ENCODE data around the gene NFIX. TPM values are rescaled to one million over a fixed set of nuclear protein-coding genes. Genes with fewer than 3 reads are reported as not detected.

The NFIX gene
- polyA plus RNA-seq, 1 donor (not counting 4 experiments of a cell fraction or from before 2014, with no cell fraction given): 5.2 TPM

- H4K20me1 ChIP-seq (ENCODE audit: control insufficient read depth, extremely low read depth, insufficient read depth, low read length): no peaks in the 10 kb centered on the region
These were observed 50.5 kb downstream of the NFIX start for GRCh38 chr19:13045812-13046211.

DNA sequence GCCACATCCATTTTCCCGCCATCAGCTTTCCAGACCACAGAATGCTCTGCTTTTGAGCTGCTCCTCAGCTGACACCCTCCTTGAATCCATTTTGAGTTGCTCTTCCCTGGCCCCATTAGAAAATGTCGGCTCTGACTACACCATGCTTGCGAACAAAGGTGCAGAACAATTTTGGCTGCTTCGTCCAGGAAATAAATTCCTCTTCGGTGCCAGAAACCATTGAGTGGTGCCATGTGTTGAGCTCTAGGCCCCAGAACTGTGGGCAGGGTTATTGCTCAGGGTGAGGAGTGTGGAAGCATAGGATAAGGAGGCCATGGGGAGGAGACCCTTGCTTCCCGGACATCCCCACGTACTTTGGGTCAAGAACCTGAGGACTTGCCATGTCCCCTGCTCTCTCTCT is 52.1 kb downstream of the NFIX start:
- dilution Hi-C loops (cut with MboI; ENCODE audit: extremely low pct_ligation_motif_present, low sequenced_read_pairs): no loop called here
- H4K20me1 ChIP-seq (ENCODE audit: control insufficient read depth, extremely low read depth, insufficient read depth, low read length): peaks cover 4% of the 10 kb centered on the region

More at GRCh38 chr19:13045812-13046211, 50.5 kb downstream of the NFIX start:
- H3K9ac ChIP-seq (ENCODE audit: control insufficient read depth, extremely low read depth, insufficient read depth, low read length): no peak overlapping the region
- H3K4me1 ChIP-seq (ENCODE audit: control insufficient read depth, extremely low read depth, insufficient read depth, low read length): peaks cover 26% of the 10 kb centered on the region
- DNase-seq (ENCODE audit: low read depth, low spot score) (no peak), FAIRE-seq (no peak)
- no peak overlapping the region for H3K4me2 ChIP-seq (ENCODE audit: control insufficient read depth, extremely low read depth, insufficient read depth, low read depth, low read length)
- no peak overlapping the region for H3K27ac ChIP-seq (ENCODE audit: control insufficient read depth, insufficient read depth, low read length)
- H3K4me3 ChIP-seq (ENCODE audit: control insufficient read depth in 2 of 3, extremely low read depth in 1 of 3, insufficient read depth in 2 of 3, low read depth in 1 of 3, low read length in 3 of 3): no peak overlapping the region
- no peak for TF ChIP-seq EZH2 (IDR thresholded peaks at IDR 0.05; ENCODE audit: low read length)
- no peak for TF ChIP-seq CTCF (optimal IDR thresholded peaks at IDR 0.05 in 1 of 3, IDR thresholded peaks at IDR 0.05 in 1 of 3, conservative IDR thresholded peaks at IDR 0.05 in 1 of 3; ENCODE audit: extremely low read depth in 1 of 3, insufficient read depth in 2 of 3, low read length in 3 of 3)
- no peak overlapping the region for H2AFZ ChIP-seq (ENCODE audit: control insufficient read depth, low read length)
- H3K79me2 ChIP-seq (ENCODE audit: control insufficient read depth, insufficient read depth, low read length): peaks cover 60% of the 10 kb centered on the region
- H3K27me3 ChIP-seq (ENCODE audit: control insufficient read depth, extremely low read depth, insufficient read depth, low read length): no peaks in the 10 kb centered on the region
- H3K9me3 ChIP-seq (ENCODE audit: control insufficient read depth, low read depth, low read length): no peaks in the 10 kb centered on the region
- peaks cover 4% of the 10 kb centered on the region for H3K9me1 ChIP-seq (ENCODE audit: control insufficient read depth, extremely low read depth, insufficient read depth, low read length)
- dilution Hi-C loops (cut with MboI; ENCODE audit: extremely low pct_ligation_motif_present, low sequenced_read_pairs): no loop called here
- H3K36me3 ChIP-seq (ENCODE audit: control insufficient read depth in 2 of 2, extremely low read depth in 1 of 2, insufficient read depth in 2 of 2, low read length in 2 of 2): peaks cover 0 to 14% of the 10 kb centered on the region in 2 experiments

More for the DNA sequence above, 52.1 kb downstream of the NFIX start:
- H3K9me3 ChIP-seq (ENCODE audit: control insufficient read depth, low read depth, low read length): no peaks in the 10 kb centered on the region
- no peak overlapping the region for H2AFZ ChIP-seq (ENCODE audit: control insufficient read depth, low read length)
- H3K9ac ChIP-seq (ENCODE audit: control insufficient read depth, extremely low read depth, insufficient read depth, low read length): no peak overlapping the region
- no peak overlapping the region for H3K27ac ChIP-seq (ENCODE audit: control insufficient read depth, insufficient read depth, low read length)
- no peak overlapping the region for H3K4me3 ChIP-seq (ENCODE audit: control insufficient read depth in 2 of 3, extremely low read depth in 1 of 3, insufficient read depth in 2 of 3, low read depth in 1 of 3, low read length in 3 of 3)
- FAIRE-seq (no peak), DNase-seq (ENCODE audit: low read depth, low spot score) (no peak)
- peaks cover 39% of the 10 kb centered on the region for H3K4me1 ChIP-seq (ENCODE audit: control insufficient read depth, extremely low read depth, insufficient read depth, low read length)
- no peaks in the 10 kb centered on the region for H3K27me3 ChIP-seq (ENCODE audit: control insufficient read depth, extremely low read depth, insufficient read depth, low read length)
- TF ChIP-seq CTCF (optimal IDR thresholded peaks at IDR 0.05 in 1 of 3, IDR thresholded peaks at IDR 0.05 in 1 of 3, conservative IDR thresholded peaks at IDR 0.05 in 1 of 3; ENCODE audit: extremely low read depth in 1 of 3, insufficient read depth in 2 of 3, low read length in 3 of 3) (no peak), EZH2 (IDR thresholded peaks at IDR 0.05; ENCODE audit: low read length) (no peak)
- peaks cover 60% of the 10 kb centered on the region for H3K79me2 ChIP-seq (ENCODE audit: control insufficient read depth, insufficient read depth, low read length)
- no peak overlapping the region for H3K4me2 ChIP-seq (ENCODE audit: control insufficient read depth, extremely low read depth, insufficient read depth, low read depth, low read length)
- H3K36me3 ChIP-seq (ENCODE audit: control insufficient read depth in 2 of 2, extremely low read depth in 1 of 2, insufficient read depth in 2 of 2, low read length in 2 of 2): peaks cover 0 to 14% of the 10 kb centered on the region in 2 experiments
- peaks cover 5% of the 10 kb centered on the region for H3K9me1 ChIP-seq (ENCODE audit: control insufficient read depth, extremely low read depth, insufficient read depth, low read length)
